GM12878 (cell line): ENCODE data around the gene IL20RB. TPM values are rescaled to one million over a fixed set of nuclear protein-coding genes. Genes with fewer than 3 reads are reported as not detected.

Experiments
- ATAC-seq: fragments of 200-7000 bp; cut with Tn5 transposase; 3 replicates; pipeline ENCODE4 v1.9.1; 2020; ENCODE audit warnings: mild to moderate bottlenecking, moderate library complexity
- BruUV-seq: library from RNA; stranded (reverse); fragments of 400-500 nt; replicated peaks from 2 replicates; lab custom pipeline; 2021; lab: Mats Ljungman, UMichigan
- CTCF ChIA-PET: fragments of 300-600 bp; sonication (Branson Sonifier 250); formaldehyde crosslinking; extraction: SDS; loops from one replicate; lab custom pipeline; 2021; ENCODE audit warnings: inconsistent platforms; lab: Yijun Ruan, JAX
- POLR2A ChIA-PET: fragments of 350-600 bp; formaldehyde crosslinking; extraction: SDS; loops from one replicate; lab custom pipeline; 2021; ENCODE audit warnings: inconsistent platforms; lab: Charles Lee
- RAD21 ChIA-PET: fragments of 300-600 bp; sonication (Branson Sonifier 250); formaldehyde crosslinking; loops from one replicate; lab custom pipeline; 2023; ENCODE audit warnings: antibody characterized with exemption; ENCODE audit not compliant: unreplicated experiment; lab: Charles Lee
- SMC1A ChIA-PET: fragments of 300-600 bp; sonication (Branson Sonifier 250); formaldehyde crosslinking; loops from one replicate; lab custom pipeline; 2023; ENCODE audit not compliant: unreplicated experiment, uncharacterized antibody; lab: Charles Lee
- DNase-seq: peaks from one replicate; pipeline ENCODE4 v3.0.0-alpha.2; 2011; ENCODE audit warnings: low read depth, low spot score
- FAIRE-seq: peaks from 3 replicates; lab custom pipeline; 2011; peaks lifted over from hg19 to GRCh38; lab: Jason Lieb, UNC
- H2AFZ ChIP-seq: 2 replicates; pipeline ENCODE4 v1.6.0; 2011; ENCODE audit warnings: low read depth, low read length, control low read depth; ENCODE audit not compliant: control insufficient read depth
- H3K27ac ChIP-seq: 2 replicates; pipeline ENCODE4 v1.5.1; 2011; ENCODE audit warnings: control low read depth; ENCODE audit not compliant: control insufficient read depth, insufficient read depth
- H3K27me3 ChIP-seq, 2 experiments: replicated peaks in 1 of 2; 2 replicates each; pipeline versions ENCODE4 v1.6.0 to v1.6.1; 2011; ENCODE audit warnings: low read length in 1 of 2; ENCODE audit not compliant: control insufficient read depth in 2 of 2, insufficient read depth in 2 of 2
- H3K36me3 ChIP-seq, 2 experiments: 2 replicates each; pipeline ENCODE4 v1.5.1; 2011; ENCODE audit warnings: low read length in 1 of 2; ENCODE audit not compliant: control insufficient read depth in 2 of 2, insufficient read depth in 2 of 2
- H3K4me1 ChIP-seq: 2 replicates; pipeline ENCODE4 v1.6.1; 2011; ENCODE audit warnings: mild to moderate bottlenecking, low read length, moderate library complexity, mixed read lengths; ENCODE audit not compliant: control insufficient read depth, insufficient read depth
- H3K4me2 ChIP-seq: 2 replicates; pipeline ENCODE4 v1.6.0; 2011; ENCODE audit warnings: control low read depth; ENCODE audit not compliant: control insufficient read depth, insufficient read depth
- H3K4me3 ChIP-seq: fragments of 200-600 bp; sonication (generic); 2 replicates; pipeline ENCODE4 v1.5.1; 2016
- H3K79me2 ChIP-seq: 2 replicates; pipeline ENCODE4 v1.6.0; 2011; ENCODE audit warnings: low read length; ENCODE audit not compliant: control insufficient read depth, insufficient read depth
- H3K9ac ChIP-seq: 2 replicates; pipeline ENCODE4 v1.8.0; 2011; ENCODE audit warnings: low read length, control low read depth, mixed read lengths; ENCODE audit not compliant: control insufficient read depth, insufficient read depth
- H3K9me3 ChIP-seq: replicated peaks from 3 replicates; pipeline ENCODE4 v1.5.1; 2011; ENCODE audit warnings: mild to moderate bottlenecking, low read length; ENCODE audit not compliant: control insufficient read depth, insufficient read depth
- H4K20me1 ChIP-seq: 2 replicates; pipeline ENCODE4 v1.6.0; 2011; ENCODE audit not compliant: control insufficient read depth, insufficient read depth
- CHD1 ChIP-seq: IDR thresholded peaks from 2 replicates; pipeline ENCODE4 v1.6.1; 2012; ENCODE audit warnings: low read depth, low read length, improper control_type of control experiment
- ESRRA ChIP-seq: IDR thresholded peaks from 2 replicates; pipeline ENCODE4 v1.6.1; 2012; ENCODE audit warnings: mild to moderate bottlenecking, low read length, improper control_type of control experiment
- RELA ChIP-seq: fragments of 450-650 bp; IDR thresholded peaks from 2 replicates; pipeline ENCODE4 v1.8.0; 2014; ENCODE audit warnings: borderline replicate concordance; ENCODE audit not compliant: partially characterized antibody
- SMARCA5 ChIP-seq: fragments of 450-650 bp; IDR thresholded peaks from 2 replicates; pipeline ENCODE4 v1.6.1; 2017; ENCODE audit warnings: mild to moderate bottlenecking
- SP1 ChIP-seq: IDR thresholded peaks from one replicate; pipeline ENCODE4 v1.6.1; 2011; ENCODE audit warnings: low read depth, low read length
- SUZ12 ChIP-seq: fragments of 200-600 bp; sonication (generic); IDR thresholded peaks from one replicate; pipeline ENCODE4 v1.6.1; 2018; ENCODE audit warnings: antibody characterized with exemption, mild to moderate bottlenecking; ENCODE audit not compliant: unreplicated experiment
- WRNIP1 ChIP-seq: IDR thresholded peaks from 2 replicates; pipeline ENCODE4 v1.6.1; 2011; ENCODE audit warnings: low read depth, low read length, improper control_type of control experiment, borderline replicate concordance
- WGBS: methylation state at CpG from one replicate; pipeline ENCODE4 v1.1.6; 2016; ENCODE audit warnings: low lambda C conversion rate; ENCODE audit not compliant: insufficient replicate concordance, insufficient coverage; ENCODE audit errors: missing lambda C conversion rate; 5-methylcytosine and 5-hydroxymethylcytosine counted together
- in situ Hi-C: fragments of 300-500 bp; cut with MboI; formaldehyde crosslinking; loops from 9 replicates; pipeline ENCODE4 v1.14.3; 2018; ENCODE audit warnings: mixed read lengths
- intact Hi-C: fragments of 100-400 bp; cut with micrococcal nuclease; formaldehyde crosslinking; loops from one replicate; pipeline ENCODE4 v1.14.2; 2022; ENCODE audit not compliant: unreplicated experiment
- polyA plus RNA-seq, 11 experiments: library from polyadenylated mRNA; depleted of rRNA in 4 of 11; unstranded in 6 of 11; stranded (reverse) in 5 of 11; fragments of >200 nt; fragmentation: Nextera tagmentation in 4 of 11; fragmentation: Illumina TruSeq in 1 of 11; extraction: Ambion mirVana in 4 of 11; extraction: Trizol in 1 of 11; gene quantifications; 1 replicate in 1 of 11; 2 replicates in 10 of 11; pipeline versions ENCODE4 v1.2.1 to v1.2.3, GENCODE V29; 2011 to 2016; ENCODE audit warnings: inconsistent platforms in 2 of 11, missing spikeins in 2 of 11, low read depth in 1 of 11
- total RNA-seq, 4 experiments: library from RNA; depleted of rRNA in 3 of 4; stranded (reverse); fragments of >200 nt in 3 of 4; fragmentation: Illumina TruSeq in 1 of 4; extraction: Trizol in 1 of 4; gene quantifications; 2 replicates each; pipeline versions ENCODE4 v1.2.1 to v1.2.3, GENCODE V29; 2013 to 2021
- TF ChIP-seq, protein P1 (sequence below), 3 experiments: IDR thresholded peaks in 2 of 3; conservative IDR thresholded peaks in 1 of 3; 2 replicates each; pipeline ENCODE4 v1.5.1; 2011; ENCODE audit warnings: low read depth in 3 of 3, low read length in 3 of 3, mild to moderate bottlenecking in 3 of 3, control low read depth in 2 of 3, moderate library complexity in 2 of 3, inconsistent platforms in 1 of 3, mixed read lengths in 1 of 3; ENCODE audit not compliant: control insufficient read depth in 2 of 3, insufficient read depth in 1 of 3; ENCODE audit errors: extremely low read depth in 1 of 3
- TF ChIP-seq, protein P2 (sequence below): IDR thresholded peaks from 2 replicates; pipeline ENCODE4 v1.6.1; 2012; ENCODE audit warnings: low read depth, low read length, improper control_type of control experiment
- TF ChIP-seq, protein P3 (sequence below): fragments of 450-650 bp; IDR thresholded peaks from 2 replicates; pipeline ENCODE4 v1.6.1; 2017; ENCODE audit warnings: mild to moderate bottlenecking

IL20RB gene
- total and polyA plus RNA-seq, 10 of the 15 experiments (the other 5 are each of a cell fraction or from before 2014, with no cell fraction given), result 0.21 to 1.1 (median 0.54) TPM

DNA sequence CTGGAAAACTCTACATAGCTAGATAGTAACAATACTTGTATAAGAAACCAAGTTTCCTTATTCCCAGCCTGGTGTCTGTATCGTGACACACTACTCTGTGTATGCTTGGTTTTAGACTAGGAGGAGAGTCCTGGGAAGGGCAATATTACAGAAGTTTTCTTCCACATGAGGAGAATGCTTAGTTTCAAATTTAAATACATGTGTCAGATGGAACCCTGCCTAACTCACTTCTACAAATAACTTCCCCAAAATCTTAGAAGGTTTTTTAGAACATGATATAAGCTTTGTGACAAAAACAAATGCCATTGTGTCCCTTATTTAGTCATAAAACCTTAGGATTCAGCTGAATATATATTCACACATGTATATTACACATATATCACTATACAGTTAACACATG lies 7.2 kb upstream of the IL20RB start (continued):
- TF ChIP-seq, protein P1, sequence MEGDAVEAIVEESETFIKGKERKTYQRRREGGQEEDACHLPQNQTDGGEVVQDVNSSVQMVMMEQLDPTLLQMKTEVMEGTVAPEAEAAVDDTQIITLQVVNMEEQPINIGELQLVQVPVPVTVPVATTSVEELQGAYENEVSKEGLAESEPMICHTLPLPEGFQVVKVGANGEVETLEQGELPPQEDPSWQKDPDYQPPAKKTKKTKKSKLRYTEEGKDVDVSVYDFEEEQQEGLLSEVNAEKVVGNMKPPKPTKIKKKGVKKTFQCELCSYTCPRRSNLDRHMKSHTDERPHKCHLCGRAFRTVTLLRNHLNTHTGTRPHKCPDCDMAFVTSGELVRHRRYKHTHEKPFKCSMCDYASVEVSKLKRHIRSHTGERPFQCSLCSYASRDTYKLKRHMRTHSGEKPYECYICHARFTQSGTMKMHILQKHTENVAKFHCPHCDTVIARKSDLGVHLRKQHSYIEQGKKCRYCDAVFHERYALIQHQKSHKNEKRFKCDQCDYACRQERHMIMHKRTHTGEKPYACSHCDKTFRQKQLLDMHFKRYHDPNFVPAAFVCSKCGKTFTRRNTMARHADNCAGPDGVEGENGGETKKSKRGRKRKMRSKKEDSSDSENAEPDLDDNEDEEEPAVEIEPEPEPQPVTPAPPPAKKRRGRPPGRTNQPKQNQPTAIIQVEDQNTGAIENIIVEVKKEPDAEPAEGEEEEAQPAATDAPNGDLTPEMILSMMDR (IDR thresholded peaks at IDR 0.05 in 2 of 3, conservative IDR thresholded peaks at IDR 0.05 in 1 of 3; ENCODE audit: control insufficient read depth in 2 of 3, extremely low read depth in 1 of 3, insufficient read depth in 1 of 3, low read depth in 3 of 3, low read length in 3 of 3), result no peak
- TF ChIP-seq SP1, result no peak
- TF ChIP-seq, protein P2, sequence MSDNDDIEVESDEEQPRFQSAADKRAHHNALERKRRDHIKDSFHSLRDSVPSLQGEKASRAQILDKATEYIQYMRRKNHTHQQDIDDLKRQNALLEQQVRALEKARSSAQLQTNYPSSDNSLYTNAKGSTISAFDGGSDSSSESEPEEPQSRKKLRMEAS, result no peak
- TF ChIP-seq WRNIP1, result no peak
- TF ChIP-seq CHD1, result no peak
- TF ChIP-seq RELA, result no peak

DNA sequence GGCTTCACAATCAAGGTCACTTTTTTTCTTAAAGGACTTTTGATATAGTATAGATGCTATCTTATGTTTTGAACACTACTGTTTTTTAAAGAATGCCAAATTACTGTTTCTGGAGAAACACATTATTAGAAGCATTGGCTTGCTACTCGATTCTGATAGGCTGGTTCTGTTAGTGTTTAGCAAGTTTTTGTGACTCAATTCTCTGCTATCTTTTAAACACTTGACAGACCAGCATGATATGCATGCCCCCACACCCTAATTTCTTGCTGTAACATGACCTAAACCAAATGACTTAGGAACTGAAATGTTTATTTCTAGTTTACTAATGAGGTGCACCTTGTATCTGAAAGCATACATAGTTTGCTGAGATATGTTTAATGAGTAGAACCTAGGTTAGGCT lies 5.5 kb upstream of the IL20RB start:
- intact Hi-C loops, result loop anchor here (5.0 kb wide), 1 partner anchor 90 kb away; the partner anchor contains the start of gene NCK1
- no peaks in the 10 kb centered on the region for H3K27me3 ChIP-seq
- H4K20me1 ChIP-seq, result no peaks in the 10 kb centered on the region
- H3K9me3 ChIP-seq, result no peaks in the 10 kb centered on the region
- CTCF ChIA-PET, result interaction anchor here (2.0 to 2.3 kb wide), 3 partner anchors 33 to 90 kb away, joined by 7 to 11 read pairs (median 10); partner anchors contain the start of gene NCK1
- peaks cover 15% of the 10 kb centered on the region for H3K4me1 ChIP-seq
- H3K79me2 ChIP-seq, result no peaks in the 10 kb centered on the region; the same call in 1 of the 2 replicates
- FAIRE-seq, result no peak
- RAD21 ChIA-PET, result interaction anchor here (3.0 kb wide), 1 partner anchor 62 kb away, joined by 9 read pairs; no protein-coding TSS in a partner anchor
- SMC1A ChIA-PET, result interaction anchor here (1.2 to 2.3 kb wide), 5 partner anchors 9 to 42 kb away, joined by 6 to 9 read pairs (median 7); no protein-coding TSS in a partner anchor
- H3K4me3 ChIP-seq, result no peak overlapping the region
- no peak overlapping the region for H3K27ac ChIP-seq
- H3K9ac ChIP-seq, result no peak overlapping the region
- no peak overlapping the region for H2AFZ ChIP-seq
- no peak for ATAC-seq
- no peak overlapping the region for H3K4me2 ChIP-seq
- H3K36me3 ChIP-seq, result no peaks in the 10 kb centered on the region
- TF ChIP-seq ESRRA (no peak), SUZ12 (no peak), SMARCA5 (no peak)
- TF ChIP-seq, protein P3, sequence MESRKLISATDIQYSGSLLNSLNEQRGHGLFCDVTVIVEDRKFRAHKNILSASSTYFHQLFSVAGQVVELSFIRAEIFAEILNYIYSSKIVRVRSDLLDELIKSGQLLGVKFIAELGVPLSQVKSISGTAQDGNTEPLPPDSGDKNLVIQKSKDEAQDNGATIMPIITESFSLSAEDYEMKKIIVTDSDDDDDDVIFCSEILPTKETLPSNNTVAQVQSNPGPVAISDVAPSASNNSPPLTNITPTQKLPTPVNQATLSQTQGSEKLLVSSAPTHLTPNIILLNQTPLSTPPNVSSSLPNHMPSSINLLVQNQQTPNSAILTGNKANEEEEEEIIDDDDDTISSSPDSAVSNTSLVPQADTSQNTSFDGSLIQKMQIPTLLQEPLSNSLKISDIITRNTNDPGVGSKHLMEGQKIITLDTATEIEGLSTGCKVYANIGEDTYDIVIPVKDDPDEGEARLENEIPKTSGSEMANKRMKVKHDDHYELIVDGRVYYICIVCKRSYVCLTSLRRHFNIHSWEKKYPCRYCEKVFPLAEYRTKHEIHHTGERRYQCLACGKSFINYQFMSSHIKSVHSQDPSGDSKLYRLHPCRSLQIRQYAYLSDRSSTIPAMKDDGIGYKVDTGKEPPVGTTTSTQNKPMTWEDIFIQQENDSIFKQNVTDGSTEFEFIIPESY, result no peak
- TF ChIP-seq, all 136 proteins: peak for 0
- DNase-seq, result no peak
- POLR2A ChIA-PET, result interaction anchor here (0.6 kb wide), 1 partner anchor 375 kb away, joined by 3 read pairs; no protein-coding TSS in a partner anchor
- BruUV-seq, result no TSS peak
- in situ Hi-C loops, result no loop called here
- 9% methylated on average over 1 of the region's 1 CpG for WGBS
